GM21367 (cell line): ENCODE measurements around the gene KRTAP1-5.
"Not testable (repeated sequence)": the region's sequence is repeated elsewhere in the genome, so short reads cannot be mapped to it uniquely, and the experiment has no call there.

Experiments used
- ATAC-seq: cut with Tn5 transposase; IDR thresholded peaks from one replicate; pipeline ENCODE4 v1.9.1; 2021; ENCODE audit not compliant: unreplicated experiment

KRTAP1-5 gene

DNA sequence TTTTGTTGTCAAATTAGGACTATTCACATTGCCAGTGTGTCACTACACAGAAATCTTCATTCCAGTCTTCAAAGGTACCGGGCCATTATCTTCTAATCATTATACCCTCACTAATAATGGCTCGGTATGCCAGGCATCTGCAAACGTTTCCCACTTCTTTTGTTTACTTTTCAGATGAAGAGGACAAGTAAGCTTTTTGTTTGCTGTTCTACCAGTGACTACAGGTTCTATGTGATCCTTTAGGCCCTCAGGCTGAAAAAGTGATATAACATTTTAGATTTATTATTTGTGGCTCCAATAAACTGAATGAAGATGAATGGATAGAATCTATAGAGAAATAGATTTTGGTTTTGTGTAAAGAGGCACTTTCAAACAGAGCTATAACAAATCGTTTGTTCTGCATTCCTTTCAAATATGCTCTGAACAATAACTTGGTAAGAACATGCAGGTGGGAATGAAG lies 17.7 kb downstream of the KRTAP1-5 start:
- no peak for ATAC-seq

DNA sequence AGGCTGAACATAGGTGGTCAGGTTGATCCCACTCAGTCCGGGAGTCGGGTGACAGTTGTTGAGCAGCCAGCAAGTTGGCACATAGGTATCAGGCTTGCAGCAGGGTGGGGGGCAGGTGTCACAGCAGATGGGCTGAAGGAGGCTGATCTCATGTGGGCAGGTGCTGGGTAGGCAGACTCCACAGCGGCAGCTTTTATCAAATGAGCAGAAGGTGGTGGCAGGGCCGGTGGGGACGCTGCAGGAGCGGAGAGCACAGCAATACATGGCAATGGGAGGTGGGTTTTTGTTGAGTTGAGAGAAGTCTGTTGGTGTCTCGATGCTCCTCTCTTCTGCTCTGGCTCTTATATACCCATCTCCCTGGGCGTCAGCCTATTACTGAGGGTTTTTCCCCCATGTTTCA lies 18.2 kb downstream of the KRTAP1-5 start, which contains the start of gene KRTAP3-1:
Gene KRTAP3-1 (minus strand): TSS at position 318 of the 400 bp plus-strand sequence. CDS start 54 bp downstream, at position 264.
- ATAC-seq, result no peak

DNA sequence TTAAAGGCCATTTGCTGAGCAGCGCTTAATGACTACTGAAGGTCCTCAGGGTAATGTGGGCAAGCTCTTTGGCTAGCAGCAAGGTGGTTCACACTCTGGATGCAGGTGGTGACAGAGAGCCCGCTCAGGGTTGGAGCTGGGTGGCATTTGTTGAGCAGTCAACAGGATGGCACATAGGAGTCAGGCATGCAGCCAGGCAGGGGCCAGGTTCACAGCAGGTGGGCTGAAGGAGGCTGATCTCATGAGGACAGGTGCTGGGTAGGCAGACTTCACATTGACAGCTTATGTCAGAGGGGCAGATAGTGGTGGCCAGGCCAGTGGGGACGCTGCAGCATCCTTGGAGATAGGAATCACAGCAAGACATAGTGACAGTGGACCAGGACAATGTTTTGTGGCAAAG lies 22.6 kb downstream of the KRTAP1-5 start:
- ATAC-seq, result no peak

DNA sequence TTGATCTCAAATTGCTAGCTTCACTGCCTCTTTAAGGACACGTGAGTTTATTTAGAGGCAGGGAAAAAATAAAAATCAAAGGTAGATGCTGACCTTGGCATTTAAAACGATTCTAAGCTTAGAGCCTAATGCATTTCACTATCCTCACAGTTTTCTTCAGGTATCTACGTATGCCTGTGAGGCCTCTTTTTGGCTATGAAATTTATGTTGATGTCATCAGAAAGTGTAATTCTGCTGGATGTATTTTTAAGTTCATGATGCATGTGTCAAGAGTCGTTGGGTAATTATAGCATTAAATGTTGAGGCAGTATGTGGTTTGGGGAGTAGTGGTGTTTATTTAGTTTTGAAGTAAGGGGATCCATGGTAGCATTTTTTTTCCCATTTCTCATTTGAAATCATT lies 23.1 kb downstream of the KRTAP1-5 start:
- no peak for ATAC-seq

DNA sequence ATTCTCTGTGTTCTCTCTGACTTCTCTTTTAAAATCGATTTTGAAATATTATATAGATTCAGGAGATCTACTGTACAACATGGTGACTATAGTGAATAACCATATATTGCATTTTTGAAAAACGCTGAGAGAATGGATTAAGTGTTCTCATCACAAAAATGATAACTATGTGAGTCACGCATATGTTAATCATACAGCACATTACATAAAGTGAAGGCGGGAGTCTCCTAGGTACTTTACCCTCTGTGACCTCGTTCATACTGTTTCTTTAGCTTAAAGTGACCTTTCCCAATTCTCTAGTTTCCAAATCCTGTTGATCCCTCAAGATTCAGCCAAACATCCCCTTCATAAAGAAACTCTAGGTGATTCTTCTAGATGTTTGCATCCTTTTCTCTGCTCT lies 24.2 kb downstream of the KRTAP1-5 start:
- ATAC-seq, result no peak

DNA sequence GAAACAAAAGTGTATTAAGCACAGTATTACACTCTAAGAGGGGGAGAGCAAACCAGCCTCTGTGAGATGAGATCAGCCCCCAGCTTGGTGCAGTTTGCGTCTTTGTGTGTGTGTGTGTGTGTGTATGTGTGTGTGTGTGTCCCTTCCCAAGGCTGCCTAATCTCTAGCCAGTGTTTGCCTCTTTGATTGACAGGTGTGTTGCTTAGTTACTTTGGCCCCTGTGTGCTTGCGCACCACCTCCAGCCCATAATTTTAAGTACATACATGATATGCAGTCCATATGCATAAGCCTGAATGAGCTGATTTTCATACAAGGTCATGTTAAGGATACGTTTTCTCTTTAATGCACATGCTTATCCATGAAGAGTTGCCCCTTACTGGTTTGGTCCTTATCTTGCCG lies 25.2 kb downstream of the KRTAP1-5 start:
- ATAC-seq, result no peak

DNA sequence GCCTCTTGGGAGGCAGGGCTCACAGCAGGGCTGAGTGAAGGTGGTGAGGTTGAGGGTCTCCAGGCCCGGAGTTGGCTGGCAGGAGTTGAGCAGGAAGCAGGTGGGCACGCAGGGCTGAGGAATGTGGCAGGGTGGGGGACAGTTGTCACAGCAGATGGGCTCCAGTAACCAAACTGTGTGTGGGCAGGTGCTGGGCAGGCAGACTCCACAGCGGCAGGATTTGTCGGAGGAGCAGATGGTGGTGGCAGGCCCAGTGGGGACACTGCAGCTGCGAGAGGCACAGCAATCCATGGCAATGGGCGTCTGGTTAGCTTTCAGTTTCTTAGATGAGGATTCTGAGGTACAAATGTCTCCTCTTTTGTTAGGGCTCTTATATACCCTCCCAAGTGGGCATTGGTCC lies 27.4 kb downstream of the KRTAP1-5 start, which contains the start of gene KRTAP3-2:
Gene KRTAP3-2 (minus strand): TSS at position 344 of the 400 bp plus-strand sequence. CDS start 53 bp downstream, at position 291.
- not testable (repeated sequence) for ATAC-seq

DNA sequence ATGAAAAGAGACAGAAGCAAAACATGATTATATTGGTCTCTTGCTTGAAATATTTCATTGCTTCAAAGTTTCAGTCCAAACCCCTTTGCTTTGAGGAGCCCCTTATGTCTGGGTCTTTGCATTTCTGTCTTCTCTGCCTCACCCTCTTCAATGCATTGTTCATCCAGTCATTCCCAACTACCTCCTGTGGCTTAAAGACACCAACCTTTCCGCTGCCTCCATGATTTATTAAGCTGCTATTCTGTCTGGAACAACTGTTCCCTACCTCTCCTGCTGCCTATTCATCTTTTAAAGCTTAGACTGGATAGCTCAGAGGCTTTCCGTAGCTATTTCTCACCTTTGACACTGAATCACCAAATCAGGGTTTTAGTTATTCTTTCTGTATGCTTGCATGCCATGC lies 29.6 kb downstream of the KRTAP1-5 start:
- ATAC-seq, result no peak

DNA sequence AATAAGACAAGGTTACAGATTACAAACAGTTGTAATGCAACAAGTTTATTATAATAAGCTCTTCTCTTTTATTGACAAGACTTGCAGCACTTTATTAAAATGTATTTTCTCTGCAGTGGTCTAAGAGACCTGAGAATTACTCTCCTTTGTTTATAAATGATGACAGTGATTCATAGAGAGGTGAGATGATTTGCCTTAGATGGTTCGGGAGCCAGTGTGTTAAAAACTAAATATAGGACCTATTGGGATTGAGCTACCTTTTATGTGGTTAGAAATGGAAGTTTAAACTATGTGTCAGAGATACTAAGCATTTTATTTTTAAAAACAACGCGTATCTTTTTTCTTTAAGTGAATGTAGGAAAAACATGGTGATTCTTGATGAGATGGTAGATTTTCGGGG lies 30.2 kb downstream of the KRTAP1-5 start:
- no peak for ATAC-seq

DNA sequence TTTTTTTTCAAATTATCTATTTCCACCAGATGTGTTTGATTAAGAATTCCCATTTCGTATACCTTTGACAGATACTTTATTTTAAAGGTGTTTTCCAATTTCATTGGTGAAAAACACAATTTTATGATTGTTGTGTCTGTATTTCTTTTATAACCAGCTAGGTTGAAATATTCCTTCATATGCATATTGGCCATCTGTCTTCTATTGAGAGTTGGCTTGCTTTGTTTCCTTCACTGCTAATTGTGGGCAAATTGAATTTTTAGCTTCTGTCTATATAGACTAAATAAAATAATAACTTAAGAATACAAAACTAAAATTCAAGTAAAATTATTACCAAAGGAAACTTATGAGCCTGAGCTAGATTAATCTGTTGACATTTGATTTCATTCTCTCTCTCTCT lies 31.9 kb downstream of the KRTAP1-5 start:
- no peak for ATAC-seq

DNA sequence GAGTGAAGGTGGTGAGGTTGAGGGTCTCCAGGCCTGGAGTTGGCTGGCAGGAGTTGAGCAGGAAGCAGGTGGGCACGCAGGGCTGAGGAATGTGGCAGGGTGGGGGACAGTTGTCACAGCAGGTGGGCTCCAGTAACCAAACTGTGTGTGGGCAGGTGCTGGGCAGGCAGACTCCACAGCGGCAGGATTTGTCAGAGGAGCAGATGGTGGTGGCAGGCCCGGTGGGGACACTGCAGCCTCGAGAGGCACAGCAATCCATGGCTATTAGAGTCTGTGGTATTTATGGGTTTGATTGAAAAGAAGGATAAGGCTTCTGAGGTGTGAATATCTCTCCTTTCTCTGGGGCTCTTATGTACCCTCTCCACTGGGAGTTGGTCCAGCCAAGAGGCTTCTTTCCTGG lies 33.2 kb downstream of the KRTAP1-5 start, which contains the start of gene KRTAP3-3:
Gene KRTAP3-3 (minus strand): TSS at position 326 of the 400 bp plus-strand sequence. CDS start 67 bp downstream, at position 259.
- ATAC-seq, result no peak

DNA sequence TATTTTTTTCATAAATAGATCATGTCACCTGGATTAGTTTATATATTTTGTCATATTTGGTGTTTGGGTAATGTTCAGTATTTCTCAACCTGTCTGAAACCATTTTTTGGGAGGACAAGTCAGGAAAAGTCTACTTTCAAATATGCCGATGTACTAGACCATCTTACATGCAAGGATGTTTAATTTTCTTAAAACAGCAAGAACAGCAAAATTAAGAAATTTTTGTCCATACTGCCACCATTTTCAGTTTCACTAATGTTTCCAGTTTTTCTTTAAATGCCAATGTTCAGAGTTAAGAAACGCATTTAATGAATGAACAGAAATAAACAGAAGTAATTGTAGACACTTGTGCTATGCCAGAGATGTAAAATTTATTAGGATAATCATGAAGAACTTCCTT lies 33.9 kb downstream of the KRTAP1-5 start:
- no peak for ATAC-seq

DNA sequence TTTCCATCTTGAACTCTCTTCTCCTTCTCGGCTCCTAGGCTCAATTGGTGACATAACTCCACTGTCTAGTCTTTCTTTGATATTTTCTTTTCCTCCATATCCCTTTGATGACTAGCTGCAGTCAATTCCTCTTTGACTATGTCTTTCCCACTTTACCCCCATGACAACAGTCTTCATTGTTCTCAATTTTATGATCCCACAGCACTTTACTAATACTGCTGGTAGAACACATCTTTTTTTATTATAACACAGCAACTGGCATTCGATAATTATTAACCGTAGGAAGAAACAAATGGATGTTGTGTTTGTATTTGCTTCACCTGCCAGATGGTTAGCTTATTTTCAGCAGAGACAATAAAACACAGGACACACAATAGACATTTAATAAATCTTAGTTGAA lies 34.3 kb downstream of the KRTAP1-5 start:
- no peak for ATAC-seq

DNA sequence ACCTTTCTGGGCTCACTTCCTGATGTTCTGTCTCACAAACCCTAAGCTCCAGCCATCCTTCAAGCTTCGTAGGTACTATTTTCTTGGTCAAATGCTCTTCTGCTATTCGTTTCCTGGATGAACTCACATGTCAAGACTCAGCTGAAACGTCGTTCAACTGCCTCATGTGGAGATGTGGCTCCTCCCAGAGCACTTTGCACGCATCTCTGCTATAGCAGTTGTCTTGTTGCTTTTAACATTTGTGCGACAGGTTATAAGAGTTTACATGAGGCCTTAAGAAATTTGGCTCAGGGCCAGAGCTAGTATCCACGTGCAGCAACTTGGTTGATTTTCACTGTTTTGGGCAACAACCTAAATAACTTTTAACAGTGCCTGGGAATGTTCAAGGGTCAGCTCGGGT lies 40.1 kb downstream of the KRTAP1-5 start:
- ATAC-seq, result no peak

DNA sequence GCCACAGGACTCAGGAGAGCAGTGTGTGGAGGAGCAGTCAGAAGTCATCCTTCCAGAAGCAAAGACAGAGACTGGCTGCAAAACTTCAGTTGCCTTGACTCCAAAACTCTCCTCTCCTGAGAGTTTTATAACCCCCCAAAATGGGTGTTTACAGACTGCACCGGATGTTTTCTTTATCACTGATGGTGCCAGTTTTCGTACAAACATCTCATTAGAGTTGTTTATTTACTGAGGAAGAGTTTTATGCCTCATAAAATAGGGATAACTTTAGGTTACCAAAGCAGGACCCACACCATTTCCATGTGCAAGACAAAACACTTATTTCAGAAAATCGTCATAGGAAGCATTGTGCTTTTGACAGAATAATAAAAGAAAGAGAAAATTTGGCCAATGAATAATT lies 42.8 kb downstream of the KRTAP1-5 start, which contains the start of gene KRT40:
Gene KRT40 (minus strand): TSS at position 101 of the 400 bp plus-strand sequence. CDS start 53 bp downstream, at position 48.
- no peak for ATAC-seq

DNA sequence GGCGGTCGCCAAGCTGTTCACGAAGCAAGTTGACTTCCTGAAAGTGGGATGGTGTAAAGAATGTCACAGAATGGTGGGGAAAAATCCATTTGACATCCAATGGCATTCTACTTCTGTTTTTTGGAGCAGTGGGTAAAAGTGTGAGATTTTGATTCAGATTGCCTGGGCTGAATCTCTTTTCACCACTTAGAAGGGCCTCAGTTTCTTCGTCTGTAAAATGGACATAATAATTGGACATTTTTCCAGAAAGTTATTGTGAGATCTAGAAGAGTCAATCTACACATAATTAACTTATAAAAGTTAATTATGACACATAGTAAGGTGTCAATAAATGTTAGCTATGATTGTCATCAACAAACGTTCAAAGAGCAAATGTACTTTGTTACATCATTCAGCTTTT lies 45.9 kb downstream of the KRTAP1-5 start:
- no peak for ATAC-seq

DNA sequence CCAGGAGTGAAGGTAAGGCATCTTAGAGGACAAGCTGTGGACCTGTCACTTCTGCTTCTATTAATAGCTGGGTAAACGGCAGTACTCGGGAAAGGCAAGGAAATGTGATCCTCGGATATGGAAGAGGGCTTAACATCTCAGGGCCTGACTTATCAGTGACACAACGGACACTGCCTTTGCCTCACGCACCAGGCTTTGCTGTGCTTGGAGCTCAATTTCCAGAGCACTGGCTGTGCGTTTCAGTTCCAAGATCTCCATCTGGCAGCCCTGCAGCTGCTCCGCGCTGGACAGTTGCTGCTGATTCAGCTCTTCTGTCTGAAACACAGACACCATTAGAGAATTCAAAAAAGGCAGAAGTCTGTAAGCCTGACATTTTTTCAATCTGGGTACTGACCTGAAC lies 46.4 kb downstream of the KRTAP1-5 start:
- no peak for ATAC-seq

DNA sequence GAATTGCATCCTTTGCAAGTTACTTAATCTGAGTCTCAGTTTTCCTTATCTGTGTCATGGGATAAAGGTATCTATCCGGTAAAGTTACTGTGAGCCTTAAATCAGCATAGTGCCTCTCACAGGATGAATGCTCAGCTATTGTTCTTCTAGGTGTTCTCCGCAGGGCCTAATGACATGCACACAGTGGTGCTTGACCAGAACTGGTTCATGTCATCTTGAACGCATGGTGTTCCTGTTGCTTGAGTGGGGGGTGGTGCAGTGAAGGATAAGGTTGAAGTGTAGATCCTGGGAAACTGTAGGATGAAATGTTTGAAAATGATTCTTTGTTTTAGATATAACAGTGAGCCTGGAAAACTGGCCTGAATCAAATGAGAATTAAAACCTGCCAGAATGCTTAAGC lies 46.9 kb downstream of the KRTAP1-5 start:
- no peak for ATAC-seq

DNA sequence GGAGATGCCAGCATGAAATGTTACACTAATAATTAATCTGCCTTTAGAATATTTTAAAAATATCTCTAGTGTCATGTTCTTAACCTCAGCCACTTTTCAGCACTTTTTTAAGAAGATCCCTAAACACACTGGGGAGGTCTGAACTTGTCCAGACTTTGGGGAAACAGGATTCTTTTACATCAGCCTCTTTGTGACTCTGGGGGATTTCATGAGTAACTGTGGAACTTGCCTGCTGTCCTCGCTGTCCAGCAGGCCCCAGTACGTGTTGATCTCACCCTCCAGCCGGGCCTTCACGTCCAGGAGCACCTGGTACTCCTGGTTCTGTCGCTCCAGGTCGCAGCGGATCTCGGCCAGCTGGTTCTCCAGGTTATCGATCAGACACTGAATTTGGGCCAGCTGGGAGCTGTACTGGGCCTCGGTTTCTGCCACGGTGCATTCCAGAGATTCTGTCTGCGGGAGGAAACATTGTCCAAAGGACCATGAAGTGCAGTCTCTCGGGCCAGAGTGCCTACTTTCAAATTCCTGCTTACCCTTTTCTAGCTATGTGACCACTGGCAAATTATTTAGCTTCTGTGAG lies 48.3 kb downstream of the KRTAP1-5 start:
- no peak for ATAC-seq
